Activated T-cell treated with anti-CD3 and anti-CD28 coated beads for 48 hours (primary cell): ENCODE measurements around the gene KRTAP5-10.
A peak's percentile ranks its signal among the peaks of the same experiment; 100 is the strongest.
"Not testable (repeated sequence)": the region's sequence is repeated elsewhere in the genome, so short reads cannot be mapped to it uniquely, and the experiment has no call there.

Source experiments
- DNase-seq: peaks from one replicate; pipeline ENCODE4 v3.0.0-alpha.2; 2020; ENCODE audit warnings: low read depth

KRTAP5-10 gene

DNA sequence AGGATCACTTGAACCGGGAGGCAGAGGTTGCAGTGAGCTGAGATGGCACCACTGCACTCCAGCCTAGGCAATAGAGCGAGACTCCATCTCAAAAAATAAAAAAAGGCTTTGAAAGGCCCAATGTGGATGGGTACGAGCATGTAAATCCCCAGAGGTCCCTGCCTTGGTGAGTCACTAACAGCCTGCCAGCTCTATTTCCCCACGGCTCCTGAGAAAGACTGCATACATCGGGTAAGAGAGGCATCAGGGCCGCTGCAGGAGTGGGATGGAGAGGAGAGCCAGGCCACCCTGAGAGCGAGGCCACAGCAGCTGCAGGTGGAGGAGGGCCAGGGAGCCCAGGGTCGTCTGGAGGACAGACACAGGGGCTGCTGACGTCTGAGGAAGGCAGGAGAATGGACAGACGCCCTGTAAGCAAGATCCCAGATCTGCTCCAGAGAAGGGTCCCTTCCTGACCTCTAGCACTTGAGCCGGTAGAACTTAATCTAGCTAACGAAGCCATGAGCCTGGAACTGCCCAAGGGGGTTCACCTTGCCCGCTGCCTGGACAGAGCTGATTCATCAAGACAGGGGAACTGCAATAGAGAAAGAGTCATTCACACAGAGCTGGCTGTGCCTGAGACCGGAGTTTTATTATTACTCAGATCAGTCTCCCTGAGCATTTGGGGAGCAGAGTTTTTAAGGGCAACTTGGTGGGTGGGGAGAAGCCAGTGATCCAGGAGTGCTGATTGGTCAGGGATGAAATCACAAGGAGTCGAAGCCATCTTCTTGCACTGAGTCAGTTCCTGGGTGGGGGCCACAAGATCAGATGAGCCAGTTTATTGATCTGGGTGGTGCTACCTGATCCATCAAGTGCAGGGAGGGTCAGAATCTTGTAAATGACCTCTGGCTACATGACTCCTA, 22.2 kb upstream of the KRTAP5-10 start:
- DNase-seq: peak; percentile 13

DNA sequence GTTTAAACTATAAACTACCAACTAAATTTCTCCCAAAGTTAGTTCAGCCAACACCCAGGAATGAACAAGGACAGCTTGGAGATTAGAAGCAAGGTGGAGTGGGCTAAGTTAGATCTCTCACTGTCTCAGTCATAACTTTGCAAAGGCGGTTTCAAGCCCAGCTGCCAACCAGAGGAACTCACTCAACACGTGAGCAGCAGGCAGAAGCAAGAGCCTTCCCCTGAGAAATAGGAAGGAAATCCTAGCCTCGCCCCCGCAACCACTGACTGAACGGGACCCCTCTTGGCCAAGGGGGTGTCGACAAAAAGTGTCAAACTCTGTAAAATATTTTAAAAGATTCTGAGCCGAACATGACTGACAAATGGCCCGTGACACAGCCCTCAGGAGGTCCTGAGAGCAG, 21.5 kb upstream of the KRTAP5-10 start:
- no peak for DNase-seq

DNA sequence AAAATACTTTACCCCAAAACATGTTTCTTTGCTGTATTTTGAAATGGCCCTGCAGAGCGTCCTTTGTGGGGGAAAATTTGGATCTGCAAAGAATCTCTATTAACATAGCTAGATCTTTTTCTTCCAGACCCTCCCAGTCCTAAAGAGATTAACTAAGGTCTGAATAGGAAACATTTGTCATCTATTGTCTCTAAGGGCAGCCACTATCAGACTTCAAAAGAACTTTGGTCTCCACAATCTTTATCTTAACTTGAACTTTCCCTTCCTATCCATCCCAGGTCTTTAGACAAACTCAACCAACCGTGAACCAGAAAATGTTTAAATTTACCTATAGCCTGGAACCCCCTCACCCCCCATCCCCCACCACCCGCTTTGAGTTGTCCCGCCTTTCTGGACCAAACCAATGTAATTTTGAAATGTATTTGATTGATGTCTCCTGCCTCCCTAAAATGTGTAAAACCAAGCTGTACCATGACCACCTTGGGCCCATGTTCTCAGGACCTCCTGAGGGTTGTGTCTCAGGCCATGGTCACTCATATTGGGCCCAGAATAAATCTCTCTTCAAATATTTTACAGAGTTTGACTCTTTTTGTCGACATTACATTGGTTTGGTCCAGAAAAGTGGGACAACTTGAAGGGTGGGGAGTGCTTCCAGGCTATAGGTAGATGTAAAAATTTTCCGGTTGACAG, 20.7 kb upstream of the KRTAP5-10 start:
- DNase-seq: no peak

DNA sequence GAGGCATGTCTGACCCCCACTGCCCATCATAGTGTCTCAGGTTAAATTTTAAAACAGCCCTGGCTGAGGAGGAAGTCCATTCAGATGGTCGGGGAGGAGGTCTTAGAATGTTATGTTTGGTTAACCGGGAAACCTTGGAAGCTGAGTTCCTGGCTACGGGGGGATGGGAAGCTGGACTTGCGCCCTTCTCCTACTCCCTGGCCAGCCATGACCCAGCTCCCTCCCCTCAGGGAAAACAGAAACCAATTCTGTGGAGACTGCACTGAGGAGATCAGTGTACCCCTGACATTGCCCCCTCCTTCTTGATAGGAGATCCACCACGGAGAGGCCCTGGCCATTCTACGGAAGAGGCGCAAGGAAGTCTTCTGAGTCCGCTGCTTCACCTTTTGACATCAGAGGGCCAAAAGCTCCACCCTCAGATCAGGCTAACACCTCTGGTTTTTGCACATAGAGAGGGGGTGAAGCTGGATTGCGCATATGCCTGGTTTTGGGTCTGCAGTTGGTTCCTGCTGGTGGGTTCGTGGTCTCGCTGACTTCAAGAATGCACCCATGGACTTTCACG, 19.9 kb upstream of the KRTAP5-10 start:
- no peak for DNase-seq

DNA sequence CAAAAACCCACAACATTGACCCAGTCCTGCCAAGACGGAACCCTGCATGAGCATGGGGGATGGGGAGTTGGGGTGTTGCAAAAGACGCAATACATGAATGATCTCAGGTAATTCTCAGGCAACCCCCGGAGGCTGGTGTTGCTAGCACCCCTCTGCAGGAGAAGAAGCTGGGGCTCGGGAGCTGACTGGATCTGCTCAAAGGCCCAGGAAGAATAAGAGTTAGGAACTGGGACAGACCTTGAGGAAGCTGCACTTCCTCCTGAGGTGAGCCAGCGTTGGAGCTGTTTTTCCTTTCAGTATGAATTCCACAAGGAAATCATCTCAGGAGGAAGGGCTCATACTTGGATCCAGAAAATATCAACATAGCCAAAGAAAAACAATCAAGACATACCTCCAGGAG, 17.2 kb upstream of the KRTAP5-10 start, which contains the start of gene KRTAP5-9:
Gene KRTAP5-9, plus strand, starts transcription at position 301 of the 400 bp plus-strand sequence. CDS start 238 bp downstream, outside the sequence.
- no peak for DNase-seq

DNA sequence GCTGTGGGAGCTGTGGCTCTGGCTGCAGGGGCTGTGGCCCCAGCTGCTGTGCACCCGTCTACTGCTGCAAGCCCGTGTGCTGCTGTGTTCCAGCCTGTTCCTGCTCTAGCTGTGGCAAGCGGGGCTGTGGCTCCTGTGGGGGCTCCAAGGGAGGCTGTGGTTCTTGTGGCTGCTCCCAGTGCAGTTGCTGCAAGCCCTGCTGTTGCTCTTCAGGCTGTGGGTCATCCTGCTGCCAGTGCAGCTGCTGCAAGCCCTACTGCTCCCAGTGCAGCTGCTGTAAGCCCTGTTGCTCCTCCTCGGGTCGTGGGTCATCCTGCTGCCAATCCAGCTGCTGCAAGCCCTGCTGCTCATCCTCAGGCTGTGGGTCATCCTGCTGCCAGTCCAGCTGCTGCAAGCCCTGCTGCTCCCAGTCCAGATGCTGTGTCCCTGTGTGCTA, 16.6 kb upstream of the KRTAP5-10 start:
- no peak for DNase-seq

DNA sequence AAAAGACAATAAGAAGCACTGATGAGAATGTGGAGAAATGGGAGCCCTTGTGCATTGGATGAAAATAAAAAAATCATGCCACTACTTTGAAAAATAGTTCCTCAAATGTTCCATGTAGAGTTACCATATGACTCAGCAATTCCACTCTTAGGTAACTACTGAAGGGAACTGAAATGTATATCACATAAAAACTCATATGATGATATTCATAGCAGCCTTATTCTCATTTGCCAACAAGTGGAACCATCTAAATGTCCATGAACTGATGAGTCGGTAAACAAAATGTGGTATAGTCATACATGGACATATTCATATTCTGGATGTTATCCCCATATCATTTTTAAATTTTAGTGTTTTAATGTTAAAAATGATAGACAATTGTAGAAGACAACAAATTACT, 13.7 kb upstream of the KRTAP5-10 start:
- DNase-seq: no peak

DNA sequence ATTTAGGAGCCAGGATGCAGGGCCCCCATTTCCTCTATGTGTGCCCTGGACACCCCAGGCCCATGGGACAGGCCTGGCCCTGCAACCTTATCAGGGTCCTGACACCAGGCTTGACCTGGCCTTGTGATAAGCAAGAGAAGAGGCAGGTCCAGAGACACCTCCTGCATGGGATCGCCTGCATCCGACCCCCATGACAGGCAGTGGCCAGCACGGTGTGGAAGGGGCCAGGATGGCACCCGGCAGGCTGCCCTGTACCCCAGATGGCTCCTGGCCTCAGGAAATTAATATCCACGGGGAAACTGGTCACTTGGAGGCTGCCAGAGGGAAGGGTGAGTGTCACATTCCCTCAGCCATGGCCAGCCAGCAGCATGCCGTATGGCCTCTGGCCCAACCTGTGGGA, 10.4 kb upstream of the KRTAP5-10 start:
- DNase-seq: no peak

DNA sequence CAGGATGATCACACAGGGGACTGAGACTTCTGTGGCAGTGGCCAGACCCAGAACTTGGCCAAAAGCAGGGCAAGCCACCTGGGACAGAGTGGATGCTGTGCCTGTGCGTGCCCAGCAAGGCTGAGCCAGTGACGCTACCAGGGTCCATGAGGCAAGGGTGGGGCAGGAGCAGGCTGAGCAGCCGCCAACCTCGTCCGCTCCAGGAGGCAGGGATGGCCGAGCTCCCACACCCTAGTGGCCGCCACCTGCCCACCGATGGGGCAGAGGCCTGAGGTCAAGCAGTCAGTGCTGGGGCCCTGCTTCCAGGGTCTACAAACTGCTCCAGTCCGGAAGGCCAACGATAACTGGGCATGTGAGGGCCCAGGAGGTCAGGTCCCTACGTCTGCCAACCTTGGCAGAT, 9.9 kb upstream of the KRTAP5-10 start:
- no peak for DNase-seq

DNA sequence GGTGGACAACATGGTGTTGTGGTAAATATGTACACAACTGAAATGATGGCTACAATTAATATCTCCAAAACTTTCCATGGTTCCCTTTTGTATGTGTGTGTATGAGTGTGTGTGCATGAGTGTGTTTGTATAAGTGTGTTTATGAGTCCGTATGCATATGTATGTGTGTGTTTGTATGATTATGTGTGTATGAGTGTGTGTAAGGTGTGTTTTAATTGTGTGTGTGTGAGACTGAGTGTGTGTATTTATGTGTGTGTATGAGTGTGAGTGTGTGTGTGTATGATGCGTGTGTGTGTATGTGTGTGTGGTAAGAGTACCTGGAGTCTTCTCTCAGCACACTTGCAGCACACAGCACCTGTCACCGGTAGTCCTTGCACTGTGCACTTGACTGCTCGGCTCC, 9.3 kb upstream of the KRTAP5-10 start:
- DNase-seq: no peak

DNA sequence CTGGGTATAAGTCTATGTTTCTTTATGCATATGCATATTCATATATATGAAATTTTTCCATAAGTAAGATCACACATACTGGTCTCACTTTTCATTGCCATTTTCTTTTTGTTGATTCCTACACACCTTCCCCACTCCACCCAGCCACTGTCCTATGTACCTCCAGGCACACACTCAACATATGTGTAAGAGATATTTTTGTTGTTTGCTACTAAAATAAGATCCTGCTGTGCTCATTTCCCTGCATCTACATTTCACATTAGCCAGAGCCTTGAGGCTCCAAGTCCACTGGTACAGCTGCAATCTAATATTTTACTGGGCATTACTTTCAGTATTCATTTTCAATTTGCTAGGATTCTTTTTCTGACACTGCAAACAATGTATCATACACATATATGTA, 8.1 kb upstream of the KRTAP5-10 start:
- no peak for DNase-seq

DNA sequence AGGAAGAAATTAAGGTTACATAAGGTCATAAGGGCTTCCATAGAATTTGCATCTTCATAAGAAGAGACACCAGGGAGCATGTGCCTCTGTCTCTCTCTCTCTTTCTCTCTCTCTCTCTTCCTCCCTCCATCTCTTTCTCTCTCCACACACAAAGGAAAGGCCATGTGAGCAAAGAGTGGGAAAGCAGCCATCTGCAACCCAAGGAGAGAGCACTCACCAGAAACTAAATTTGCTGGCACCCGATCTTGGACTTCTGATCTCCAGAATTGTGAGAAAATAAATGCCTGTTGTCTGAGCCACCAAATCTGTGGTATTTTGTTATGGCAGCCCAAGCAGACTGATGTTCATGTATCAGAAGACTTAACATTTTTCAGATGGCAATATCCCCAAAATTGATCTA, 6.4 kb upstream of the KRTAP5-10 start:
- DNase-seq: no peak

DNA sequence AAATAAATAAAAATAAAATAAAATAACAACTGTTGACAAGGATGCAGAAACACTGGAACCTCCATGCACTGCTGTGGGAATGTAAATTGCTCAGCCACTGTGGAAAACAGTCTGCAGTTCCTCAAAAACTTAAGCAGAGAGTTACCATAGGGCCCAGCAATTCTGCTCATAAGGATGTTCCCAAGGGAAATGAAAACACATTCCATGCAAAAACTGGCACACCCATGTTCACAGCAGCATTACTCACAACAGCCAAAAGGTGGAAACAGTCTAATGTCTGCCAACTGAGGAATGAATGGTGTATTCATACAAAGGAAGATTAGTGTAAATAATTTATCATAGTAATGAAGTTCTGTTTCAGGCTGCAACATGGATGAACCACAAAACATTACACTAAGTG, 3.2 kb upstream of the KRTAP5-10 start:
- DNase-seq: no peak

DNA sequence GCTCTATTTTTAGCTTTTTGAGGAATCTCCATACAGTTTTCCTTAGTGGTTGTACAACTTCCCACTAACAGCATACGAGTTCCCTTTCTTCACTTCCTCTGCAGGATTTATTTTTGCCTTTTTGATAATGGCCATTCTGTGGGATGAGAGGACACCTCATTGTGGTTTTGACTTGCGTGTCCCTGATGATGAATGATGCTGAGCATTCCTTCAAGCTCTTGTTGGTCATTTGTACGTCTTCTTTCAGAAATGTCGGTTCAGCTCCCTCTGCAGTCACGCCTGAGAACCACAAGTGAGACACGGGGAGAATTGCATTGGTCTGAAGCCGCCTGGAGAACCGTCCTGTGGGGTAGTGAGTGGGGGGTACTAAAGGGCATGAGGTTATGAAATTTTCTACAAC, 2.0 kb upstream of the KRTAP5-10 start:
- no peak for DNase-seq

DNA sequence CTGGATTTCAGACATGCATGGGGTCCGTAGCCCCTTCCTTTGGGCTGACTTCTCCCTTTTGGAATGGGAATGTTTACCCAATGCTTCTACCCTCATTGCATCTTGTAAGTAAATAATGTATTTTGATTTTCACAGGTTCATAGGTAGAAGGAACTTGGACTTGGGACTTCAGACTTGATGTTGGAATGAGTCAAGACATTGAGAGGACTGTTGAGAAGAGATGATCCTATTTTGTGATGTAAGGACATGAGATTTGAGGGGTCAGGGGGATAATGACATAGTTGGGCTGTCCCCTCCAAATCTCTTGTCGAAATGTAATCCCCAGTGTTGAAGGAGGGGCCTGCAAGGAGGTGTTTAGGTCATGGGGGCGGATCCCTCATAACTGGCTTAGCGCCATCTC, 933 bp upstream of the KRTAP5-10 start:
- DNase-seq: no peak

DNA sequence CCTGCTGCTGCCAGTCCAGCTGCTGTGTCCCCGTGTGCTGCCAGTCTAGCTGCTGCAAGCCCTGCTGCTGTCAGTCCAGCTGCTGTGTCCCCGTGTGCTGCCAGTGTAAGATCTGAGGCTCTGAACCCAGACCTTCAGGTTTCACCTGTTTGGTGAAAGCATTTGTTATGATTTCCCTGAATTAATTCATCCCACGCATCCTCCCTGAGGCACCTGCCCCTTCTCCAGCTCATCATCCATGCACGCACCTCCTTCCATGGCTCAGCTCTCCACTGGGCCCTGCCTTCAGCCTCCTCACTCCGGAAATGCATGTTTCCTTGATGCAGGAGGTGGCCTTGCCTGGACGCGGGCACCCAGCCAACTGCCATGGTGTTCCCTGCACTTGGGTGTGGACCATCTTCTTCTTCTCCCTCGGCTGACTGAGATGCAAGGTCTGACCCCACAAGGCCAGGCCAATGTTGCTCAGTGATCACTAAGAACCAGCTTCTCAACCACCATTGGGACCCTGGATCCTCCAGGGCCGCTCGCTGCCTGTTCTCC, 788 bp downstream of the KRTAP5-10 start:
- no peak for DNase-seq

DNA sequence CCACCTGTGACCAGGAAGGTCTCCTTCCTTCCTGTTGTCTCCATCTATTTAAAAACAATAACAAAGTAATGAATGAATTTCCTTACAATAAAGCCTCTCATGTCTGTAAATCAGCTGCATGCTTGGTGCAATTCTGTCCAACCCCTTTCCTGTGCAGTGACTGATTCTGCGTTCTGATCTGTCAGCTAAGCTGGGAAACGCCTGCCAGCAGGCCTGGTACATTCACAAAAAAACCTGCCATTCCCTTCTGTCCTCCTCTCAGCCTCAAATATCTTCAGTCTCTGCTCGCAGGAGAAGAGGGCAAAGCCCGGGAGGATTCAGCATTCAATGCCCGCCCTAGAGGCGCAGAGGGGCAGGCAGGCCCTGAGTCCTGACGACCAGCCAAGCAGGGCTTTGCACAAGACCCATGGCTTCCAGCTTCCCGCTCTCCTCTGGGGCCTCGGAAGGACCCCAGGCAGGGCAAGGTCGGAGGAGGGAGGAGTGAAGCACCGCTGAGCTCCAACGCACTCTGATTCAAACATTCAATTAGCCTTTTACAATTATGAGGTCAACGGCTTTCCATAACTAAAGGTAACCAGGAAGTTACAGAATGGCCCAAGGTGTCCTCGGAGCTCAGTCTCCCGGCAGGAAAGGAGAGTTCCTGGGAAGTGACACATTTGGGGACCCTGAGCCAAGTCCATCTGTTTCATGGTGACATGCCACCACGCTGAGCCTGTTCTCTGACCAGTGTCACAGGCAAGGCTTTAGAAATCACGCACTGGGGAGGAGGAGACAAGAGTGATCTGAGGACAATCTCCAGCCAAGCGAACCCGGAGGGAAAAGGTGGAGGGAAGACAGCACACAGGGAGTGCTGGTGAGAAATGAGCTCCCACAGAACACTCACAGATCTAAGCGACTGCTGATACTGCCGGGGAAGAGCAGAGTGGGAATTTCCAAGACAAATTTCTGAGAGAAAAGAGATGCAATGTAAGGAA, 1.6 kb downstream of the KRTAP5-10 start:
- DNase-seq: not testable (repeated sequence)

DNA sequence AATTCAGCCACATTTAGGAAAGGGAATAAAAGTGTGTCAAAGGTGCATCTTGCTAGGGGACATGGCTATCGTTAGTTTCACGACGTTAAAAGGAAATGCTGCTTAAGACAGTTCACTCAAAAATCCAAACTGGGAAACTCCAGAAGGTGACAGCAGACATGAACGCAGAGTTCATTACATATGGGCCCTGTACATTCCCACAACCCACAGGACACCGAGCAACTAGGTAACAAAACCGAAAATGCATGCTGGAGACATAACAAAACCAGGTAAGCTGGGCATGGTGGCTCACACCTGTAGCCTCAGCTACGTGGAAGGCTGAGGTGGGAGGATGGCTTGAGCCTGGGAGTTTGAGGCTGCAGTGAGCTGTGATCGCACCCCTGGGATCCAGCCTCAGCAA, 2.3 kb downstream of the KRTAP5-10 start:
- DNase-seq: not testable (repeated sequence)

DNA sequence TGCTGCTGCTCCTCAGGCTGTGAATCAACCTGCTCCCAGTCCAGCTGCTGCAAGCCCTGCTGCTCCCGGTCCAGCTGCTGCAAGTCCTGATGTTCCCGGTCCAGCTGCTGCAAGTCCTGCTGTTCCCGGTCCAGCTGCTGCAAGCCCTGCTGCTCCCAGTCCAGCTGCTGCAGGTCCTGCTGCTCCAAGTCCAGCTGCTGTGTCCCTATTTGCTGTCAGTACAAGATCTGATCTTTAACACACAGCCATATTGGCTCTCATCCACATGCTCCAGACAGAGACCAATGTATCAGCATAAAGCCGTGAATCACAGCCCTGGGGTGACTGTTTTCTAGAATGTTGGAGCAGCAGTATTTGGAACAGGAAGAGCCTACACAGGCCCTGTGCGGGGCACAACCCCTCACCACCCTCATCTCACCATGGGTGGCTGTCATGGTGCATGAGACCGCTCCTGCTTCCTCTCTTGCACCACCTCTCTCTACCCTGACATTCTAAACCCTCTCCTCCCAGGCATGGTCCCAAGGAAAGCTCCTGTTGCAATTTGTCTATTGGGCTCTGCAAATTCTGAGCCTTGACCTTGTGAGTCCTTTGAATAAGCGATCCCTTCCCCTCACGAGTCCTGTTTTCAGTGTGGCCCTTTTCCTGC, 3.5 kb downstream of the KRTAP5-10 start:
- DNase-seq: no peak

DNA sequence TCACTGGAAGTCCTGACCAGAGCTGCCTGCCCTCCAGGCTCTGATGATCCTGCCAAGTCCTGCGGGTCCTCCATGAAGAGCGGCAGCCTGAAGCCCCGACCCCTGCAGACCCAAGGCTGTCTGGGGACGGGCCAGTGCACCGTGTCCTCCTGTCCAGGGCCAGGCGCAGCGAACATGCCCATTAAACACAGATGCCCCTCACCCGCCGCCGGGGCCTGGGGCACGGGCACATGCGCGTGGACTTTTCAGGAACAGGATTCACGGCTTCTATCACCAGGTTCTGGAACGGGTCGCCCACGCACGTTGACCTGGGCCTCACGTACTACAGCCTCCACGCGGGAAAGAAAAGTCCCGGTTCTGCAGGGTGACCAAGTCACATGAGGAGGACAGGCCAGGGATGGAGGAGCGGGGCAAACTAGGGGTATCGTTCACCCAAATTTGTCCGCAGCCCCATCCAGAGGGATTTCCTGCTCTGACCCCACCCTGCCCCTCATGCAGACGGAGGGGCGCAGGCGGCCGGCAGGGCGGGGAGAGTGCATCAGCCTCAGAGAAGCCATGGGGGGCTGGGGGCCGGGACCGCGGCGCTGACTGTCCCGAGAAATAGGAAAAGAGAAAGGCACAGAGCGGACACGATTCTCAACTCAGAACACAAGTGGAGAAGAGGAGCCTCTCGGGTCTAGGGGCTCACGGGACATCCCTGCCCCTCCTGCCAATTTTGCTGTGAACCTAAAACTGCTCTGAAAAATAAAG, 5.9 kb downstream of the KRTAP5-10 start:
- not testable (repeated sequence) for DNase-seq
